Peyer's patch (tissue), 4 donors: ENCODE data around the gene RUNDC1.

ENCODE experiments used
- CTCF ChIP-seq, 6 experiments: fragments of 450-650 bp in 4 of 6; fragments of 200-600 bp in 2 of 6; sonication (generic) in 1 of 6; IDR thresholded peaks; one replicate each; pipeline ENCODE4 v1.5.1; 2017 to 2019; ENCODE audit warnings: antibody characterized with exemption in 6 of 6, mild to moderate bottlenecking in 3 of 6, moderate library complexity in 1 of 6
- POLR2A ChIP-seq, 2 donors: fragments of 450-650 bp; IDR thresholded peaks; one replicate each; pipeline ENCODE4 v1.5.1; 2017; ENCODE audit warnings: antibody characterized with exemption in 2 of 2, mild to moderate bottlenecking in 2 of 2, moderate library complexity in 2 of 2

- TF ChIP-seq CTCF (IDR thresholded peaks at IDR 0.05) (no peak), POLR2A (IDR thresholded peaks at IDR 0.05) (no peak)
These were observed 17.1 kb downstream of the RUNDC1 start for GRCh38 chr17:42997390-42997983.
